Stomach (tissue), 9 donors: ENCODE measurements around the gene TEX13C. TPM values are rescaled to one million over a fixed set of nuclear protein-coding genes. Genes with fewer than 3 reads are reported as not detected.
"Not testable (repeated sequence)": the region's sequence is repeated elsewhere in the genome, so short reads cannot be mapped to it uniquely, and the experiment has no call there.

Experiments
- DNase-seq, 2 donors: peaks; one replicate each; pipeline versions ENCODE4 v3.0.0 to v3.0.0-alpha.2; 2013 to 2019
- H3K27ac ChIP-seq, 5 donors: fragments of 200-600 bp in 4 of 5; sonication (generic) in 4 of 5; one replicate each; pipeline ENCODE4 v1.5.1; 2013 to 2019; ENCODE audit warnings: mild to moderate bottlenecking in 1 of 5, moderate library complexity in 1 of 5
- H3K27me3 ChIP-seq, 3 donors: fragments of 200-600 bp; sonication (generic); one replicate each; pipeline ENCODE4 v1.5.1; 2017 to 2019; ENCODE audit warnings: mixed run types in 1 of 3
- H3K36me3 ChIP-seq, 4 donors: fragments of 200-600 bp; sonication (generic); 1 replicate in 3 of 4; 2 replicates in 1 of 4; pipeline ENCODE4 v1.5.1; 2016 to 2019
- H3K4me1 ChIP-seq, 4 donors: fragments of 200-600 bp; sonication (generic); one replicate each; pipeline ENCODE4 v1.5.1; 2016 to 2019
- H3K4me3 ChIP-seq, 4 donors: fragments of 200-600 bp; sonication (generic) in 3 of 4; one replicate each; pipeline ENCODE4 v1.5.1; 2016 to 2019; ENCODE audit warnings: mild to moderate bottlenecking in 1 of 4
- H3K9me3 ChIP-seq, 4 donors: fragments of 200-600 bp; sonication (generic); one replicate each; pipeline ENCODE4 v1.5.1; 2016 to 2019
- EP300 ChIP-seq: sonication (generic); formaldehyde crosslinking; IDR thresholded peaks from one replicate; pipeline ENCODE4 v1.6.1; 2017; ENCODE audit warnings: antibody characterized with exemption
- POLR2A ChIP-seq, 4 donors: fragments of 450-650 bp; IDR thresholded peaks; one replicate each; pipeline ENCODE4 v1.6.1; 2016; ENCODE audit warnings: antibody characterized with exemption in 4 of 4, control low read depth in 2 of 4, mild to moderate bottlenecking in 1 of 4, moderate library complexity in 1 of 4
- POLR2AphosphoS5 ChIP-seq, 3 donors: sonication (generic); formaldehyde crosslinking; IDR thresholded peaks; one replicate each; pipeline ENCODE4 v1.6.1; 2016; ENCODE audit warnings: antibody characterized with exemption in 3 of 3
- WGBS, 5 donors: extraction: QIAGEN DNeasy Blood & Tissue Kit in 3 of 5; methylation state at CpG; one replicate each; pipeline versions ENCODE4 v1.1.5 to v1.1.7; 2013 to 2018; 5-methylcytosine and 5-hydroxymethylcytosine counted together
- intact Hi-C: fragments of 100-400 bp; cut with DNase I; formaldehyde crosslinking; loops from one replicate; pipeline ENCODE4 v1.15.1; 2023; ENCODE audit warnings: low total_unique reads
- polyA plus RNA-seq, 3 donors: library from polyadenylated mRNA; stranded (reverse); fragments of 200-250 nt; gene quantifications; one replicate each; pipeline ENCODE4 v1.2.3, GENCODE V29; 2013
- total RNA-seq, 5 donors: library from RNA; depleted of rRNA; stranded (reverse); fragments of >200 nt; gene quantifications; one replicate each; pipeline versions ENCODE4 v1.1.0 to v1.2.3, GENCODE V29; 2014 to 2016
- TF ChIP-seq, protein P1 (sequence below), 7 experiments: fragments of 450-650 bp in 4 of 7; fragments of 200-600 bp in 3 of 7; sonication (generic) in 3 of 7; IDR thresholded peaks; one replicate each; pipeline ENCODE4 v1.5.1; 2016 to 2019; ENCODE audit warnings: antibody characterized with exemption in 7 of 7, control low read depth in 2 of 7, mild to moderate bottlenecking in 1 of 7
- donor health status: healthy with polysubstance abuse.
- donor health status: Bipolar disorder and iron deficiency.
- donor health status: healthy.

TEX13C gene
- total and polyA plus RNA-seq, 8 donors, result not detected

GRCh38 chrX:125298871-125299270 lies 20.8 kb upstream of the TEX13C start:
- Histone ChIP-seq H3K4me1 (no peaks in the 10 kb centered on the region), H3K27me3 (no peaks in the 10 kb centered on the region), H3K9me3 (no peaks in the 10 kb centered on the region), H3K27ac (no peak overlapping the region), H3K36me3 (no peaks in the 10 kb centered on the region), H3K4me3 (no peak overlapping the region)
- intact Hi-C loops, result no loop called here
- WGBS, 5 donors, result 60 to 94% (median 86%) methylated on average over 2 of the region's 2 CpGs
- no peak for TF ChIP-seq EP300
- TF ChIP-seq POLR2AphosphoS5 (IDR thresholded peaks at IDR 0.05), result no peak
- TF ChIP-seq POLR2A (IDR thresholded peaks at IDR 0.05), result no peak
- TF ChIP-seq, protein P1, sequence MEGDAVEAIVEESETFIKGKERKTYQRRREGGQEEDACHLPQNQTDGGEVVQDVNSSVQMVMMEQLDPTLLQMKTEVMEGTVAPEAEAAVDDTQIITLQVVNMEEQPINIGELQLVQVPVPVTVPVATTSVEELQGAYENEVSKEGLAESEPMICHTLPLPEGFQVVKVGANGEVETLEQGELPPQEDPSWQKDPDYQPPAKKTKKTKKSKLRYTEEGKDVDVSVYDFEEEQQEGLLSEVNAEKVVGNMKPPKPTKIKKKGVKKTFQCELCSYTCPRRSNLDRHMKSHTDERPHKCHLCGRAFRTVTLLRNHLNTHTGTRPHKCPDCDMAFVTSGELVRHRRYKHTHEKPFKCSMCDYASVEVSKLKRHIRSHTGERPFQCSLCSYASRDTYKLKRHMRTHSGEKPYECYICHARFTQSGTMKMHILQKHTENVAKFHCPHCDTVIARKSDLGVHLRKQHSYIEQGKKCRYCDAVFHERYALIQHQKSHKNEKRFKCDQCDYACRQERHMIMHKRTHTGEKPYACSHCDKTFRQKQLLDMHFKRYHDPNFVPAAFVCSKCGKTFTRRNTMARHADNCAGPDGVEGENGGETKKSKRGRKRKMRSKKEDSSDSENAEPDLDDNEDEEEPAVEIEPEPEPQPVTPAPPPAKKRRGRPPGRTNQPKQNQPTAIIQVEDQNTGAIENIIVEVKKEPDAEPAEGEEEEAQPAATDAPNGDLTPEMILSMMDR (IDR thresholded peaks at IDR 0.05), result no peak
- DNase-seq, result no peak

- Histone ChIP-seq H3K27me3 (no peaks in the 10 kb centered on the region), H3K4me1 (no peaks in the 10 kb centered on the region), H3K27ac (no peak overlapping the region), H3K9me3 (no peaks in the 10 kb centered on the region), H3K4me3 (no peak overlapping the region), H3K36me3 (no peaks in the 10 kb centered on the region)
- TF ChIP-seq, protein P1 (IDR thresholded peaks at IDR 0.05), result no peak
- TF ChIP-seq POLR2AphosphoS5 (IDR thresholded peaks at IDR 0.05) (no peak), EP300 (no peak), POLR2A (IDR thresholded peaks at IDR 0.05) (no peak)
- WGBS, 5 donors, result 48 to 84% (median 59%) methylated on average over 1 of the region's 1 CpG
- DNase-seq, result no peak
- intact Hi-C loops, result no loop called here
Measured at GRCh38 chrX:125306335-125306866, 13.3 kb upstream of the TEX13C start.

DNA sequence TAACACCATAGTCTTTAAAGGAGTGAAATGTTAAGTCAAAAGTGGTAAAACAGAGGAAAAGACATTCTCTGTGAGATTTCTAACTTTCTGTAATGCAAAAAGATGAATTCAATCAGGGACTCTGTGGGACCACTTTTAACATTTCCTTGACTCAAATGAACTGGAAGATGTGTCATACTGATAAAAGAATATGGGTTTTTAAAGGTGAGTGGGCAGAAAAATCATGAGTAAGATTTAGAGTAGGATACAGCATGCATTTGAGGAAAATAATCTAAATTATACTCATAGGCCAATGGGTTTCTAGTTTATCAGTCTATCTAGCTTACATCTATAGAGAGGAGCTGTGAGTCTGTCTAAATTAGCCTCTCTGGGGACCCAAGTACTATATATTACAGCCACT lies 11.0 kb upstream of the TEX13C start:
- H3K9me3 ChIP-seq, result peaks cover 0 to 9% (median 0%) of the 10 kb centered on the region in 4 donors
- H3K27me3 ChIP-seq, result no peaks in the 10 kb centered on the region
- H3K27ac ChIP-seq, result no peak overlapping the region
- no peak for DNase-seq
- H3K36me3 ChIP-seq, result no peaks in the 10 kb centered on the region
- H3K4me1 ChIP-seq, result no peaks in the 10 kb centered on the region
- no peak overlapping the region for H3K4me3 ChIP-seq
- intact Hi-C loops, result no loop called here
- TF ChIP-seq POLR2AphosphoS5 (IDR thresholded peaks at IDR 0.05) (no peak), EP300 (no peak), POLR2A (IDR thresholded peaks at IDR 0.05) (no peak)
- TF ChIP-seq, protein P1 (IDR thresholded peaks at IDR 0.05), result no peak

DNA sequence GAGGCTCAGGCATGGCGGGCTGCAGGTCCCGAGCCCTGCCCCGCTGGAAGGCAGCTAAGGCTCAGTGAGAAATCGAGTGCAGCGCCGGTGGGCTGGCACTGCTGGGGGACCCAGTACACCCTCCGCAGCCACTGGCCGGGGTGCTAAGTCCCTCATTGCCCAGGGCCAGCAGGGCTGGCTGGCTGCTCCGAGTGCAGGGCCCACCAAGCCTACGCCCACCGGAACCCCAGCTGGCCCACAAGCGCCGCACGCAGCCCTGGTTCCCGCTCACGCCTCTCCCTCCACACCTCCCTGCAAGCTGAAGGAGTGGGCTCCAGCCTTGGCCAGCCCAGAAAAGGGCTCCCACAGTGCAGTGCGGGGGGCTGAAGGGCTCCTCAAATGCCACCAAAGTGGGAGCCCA lies 505 bp upstream of the TEX13C start:
- 95 to 100% (median 98%) methylated on average over 12 to 17 of the region's 17 CpGs; no CpG with 5 or more reads in 1 of the 5 donors for WGBS, 5 donors
- H3K27me3 ChIP-seq, H3K4me1 ChIP-seq, H3K27ac ChIP-seq, H3K4me3 ChIP-seq, H3K36me3 ChIP-seq, H3K9me3 ChIP-seq, DNase-seq, intact Hi-C loops: not testable (repeated sequence)

DNA sequence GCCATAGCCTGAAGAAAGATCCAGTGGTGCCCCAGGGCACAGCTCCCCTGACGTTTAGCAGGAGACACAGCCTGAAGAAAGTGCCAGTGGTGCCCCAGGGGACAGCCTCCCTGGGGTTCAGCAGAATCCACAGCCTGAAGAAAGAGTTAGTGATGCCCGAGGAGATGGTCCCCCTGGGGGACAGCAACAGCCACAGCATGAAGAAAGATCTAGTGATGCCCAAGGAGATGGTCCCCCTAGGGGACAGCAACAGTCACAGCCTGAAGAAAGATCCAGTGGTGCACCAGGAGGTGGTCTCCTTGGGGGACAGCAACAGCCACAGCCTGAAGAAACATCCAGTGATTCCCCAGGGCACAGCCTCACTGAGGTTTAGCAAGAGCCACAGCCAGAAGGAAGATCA lies 2.8 kb downstream of the TEX13C start:
- H3K27me3 ChIP-seq, result no peaks in the 10 kb centered on the region
- TF ChIP-seq POLR2A (IDR thresholded peaks at IDR 0.05) (no peak), EP300 (no peak), POLR2AphosphoS5 (IDR thresholded peaks at IDR 0.05) (no peak)
- TF ChIP-seq, protein P1 (IDR thresholded peaks at IDR 0.05), result no peak
- intact Hi-C loops, result no loop called here
- WGBS, 5 donors, result 37 to 67% (median 53%) methylated on average over 1 to 2 of the region's 2 CpGs; no CpG with 5 or more reads in 1 of the 5 donors
- no peak overlapping the region for H3K27ac ChIP-seq
- no peak overlapping the region for H3K4me3 ChIP-seq
- no peaks in the 10 kb centered on the region for H3K4me1 ChIP-seq
- no peaks in the 10 kb centered on the region for H3K9me3 ChIP-seq
- no peaks in the 10 kb centered on the region for H3K36me3 ChIP-seq
- DNase-seq, result no peak
